Measurements from ENCODE around the gene C7orf33. TPM values are rescaled to one million over a fixed set of nuclear protein-coding genes. Genes with fewer than 3 reads are reported as not detected.

C7orf33 gene
- total and polyA plus RNA-seq, 2 of the 8 experiments (the other 6 are each of a cell fraction or from before 2014, with no cell fraction given): not detected

DNA sequence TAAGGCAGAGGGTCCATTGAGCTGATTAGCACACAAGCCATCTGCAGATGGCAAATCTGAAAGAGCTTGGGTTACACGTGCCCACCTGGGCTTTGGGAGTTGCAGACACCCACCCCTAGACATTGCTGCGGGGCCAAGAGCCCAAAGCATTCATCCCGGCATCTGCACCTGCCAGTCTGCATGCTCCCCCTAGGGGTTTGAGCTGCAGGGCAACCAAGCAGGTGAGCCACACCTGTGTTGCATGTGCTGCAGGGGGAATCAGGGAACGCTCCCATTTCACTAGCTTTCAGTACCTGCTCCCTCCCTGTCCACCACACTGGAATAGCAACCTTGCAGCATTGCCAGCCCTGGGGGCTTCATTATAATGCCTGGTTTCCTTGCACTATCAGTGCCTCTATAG, 21.1 kb downstream of the C7orf33 start (continued):
- TF ChIP-seq GTF2F1 (IDR thresholded peaks at IDR 0.05; ENCODE audit: borderline replicate concordance, low read depth, low read length): no peak
- no peak for TF ChIP-seq POLR2AphosphoS5 (IDR thresholded peaks at IDR 0.05; ENCODE audit: low read depth, low read length)
- TF ChIP-seq EGR1 (IDR thresholded peaks at IDR 0.05; ENCODE audit: borderline replicate concordance, low read depth, low read length): peak; percentile 68
- TF ChIP-seq POLR2A (IDR thresholded peaks at IDR 0.05; ENCODE audit: control extremely low read depth in 1 of 2, low read depth in 2 of 2, low read length in 2 of 2): no peak
- TF ChIP-seq RXRA (IDR thresholded peaks at IDR 0.05; ENCODE audit: insufficient read depth, low read depth, low read length): no peak
- TF ChIP-seq RBBP5 (IDR thresholded peaks at IDR 0.05; ENCODE audit: borderline replicate concordance, low read depth, low read length): no peak
- TF ChIP-seq BRCA1 (IDR thresholded peaks at IDR 0.05; ENCODE audit: low read depth, low read length): no peak
- peak; percentile 59 to 73 for TF ChIP-seq RAD21 (IDR thresholded peaks at IDR 0.05 in 1 of 2, conservative IDR thresholded peaks at IDR 0.05 in 1 of 2; ENCODE audit: low read depth in 2 of 2, low read length in 2 of 2)
- TF ChIP-seq BACH1 (IDR thresholded peaks at IDR 0.05; ENCODE audit: low read length): no peak
- TF ChIP-seq CHD1 (IDR thresholded peaks at IDR 0.05; ENCODE audit: low read depth, low read length): no peak
- 0 out of 2 replicates have a peak, but pooled peaks have one; percentile 9 for TF ChIP-seq YY1 (IDR thresholded peaks at IDR 0.05; ENCODE audit: low read depth, low read length)
- TF ChIP-seq HDAC6 (IDR thresholded peaks at IDR 0.05; ENCODE audit: low read depth, low read length): no peak
- TF ChIP-seq, protein P1, sequence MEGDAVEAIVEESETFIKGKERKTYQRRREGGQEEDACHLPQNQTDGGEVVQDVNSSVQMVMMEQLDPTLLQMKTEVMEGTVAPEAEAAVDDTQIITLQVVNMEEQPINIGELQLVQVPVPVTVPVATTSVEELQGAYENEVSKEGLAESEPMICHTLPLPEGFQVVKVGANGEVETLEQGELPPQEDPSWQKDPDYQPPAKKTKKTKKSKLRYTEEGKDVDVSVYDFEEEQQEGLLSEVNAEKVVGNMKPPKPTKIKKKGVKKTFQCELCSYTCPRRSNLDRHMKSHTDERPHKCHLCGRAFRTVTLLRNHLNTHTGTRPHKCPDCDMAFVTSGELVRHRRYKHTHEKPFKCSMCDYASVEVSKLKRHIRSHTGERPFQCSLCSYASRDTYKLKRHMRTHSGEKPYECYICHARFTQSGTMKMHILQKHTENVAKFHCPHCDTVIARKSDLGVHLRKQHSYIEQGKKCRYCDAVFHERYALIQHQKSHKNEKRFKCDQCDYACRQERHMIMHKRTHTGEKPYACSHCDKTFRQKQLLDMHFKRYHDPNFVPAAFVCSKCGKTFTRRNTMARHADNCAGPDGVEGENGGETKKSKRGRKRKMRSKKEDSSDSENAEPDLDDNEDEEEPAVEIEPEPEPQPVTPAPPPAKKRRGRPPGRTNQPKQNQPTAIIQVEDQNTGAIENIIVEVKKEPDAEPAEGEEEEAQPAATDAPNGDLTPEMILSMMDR (IDR thresholded peaks at IDR 0.05; ENCODE audit: control extremely low read depth in 1 of 3, insufficient read depth in 1 of 3, low read depth in 1 of 3, low read length in 3 of 3): peak; percentile 61 to 79 (median 78)

All from H1 (cell line).